CD14-positive monocyte (primary cell): ENCODE data around the gene SPEM1. TPM values are rescaled to one million over a fixed set of nuclear protein-coding genes. Genes with fewer than 3 reads are reported as not detected.
A peak's percentile ranks its signal among the peaks of the same experiment; 100 is the strongest.

Experiments used
- DNase-seq, 3 donors: peaks; one replicate each; pipeline ENCODE4 v3.0.0-alpha.2; 2011 to 2022
- H2AFZ ChIP-seq: 2 replicates; pipeline ENCODE4 v1.6.0; 2012; ENCODE audit warnings: mild to moderate bottlenecking, low read depth, low read length, inconsistent platforms; ENCODE audit not compliant: insufficient read depth, poor library complexity, severe bottlenecking
- H3K27ac ChIP-seq, 2 donors: 1 replicate in 1 of 2; 2 replicates in 1 of 2; pipeline ENCODE4 v1.5.1; 2012 to 2013; ENCODE audit warnings: low read length in 2 of 2, control low read depth in 1 of 2, inconsistent platforms in 1 of 2, low read depth in 1 of 2, mild to moderate bottlenecking in 1 of 2
- H3K27me3 ChIP-seq, 2 donors: one replicate each; pipeline versions ENCODE4 v1.6.0 to v1.6.1; 2011 to 2013; ENCODE audit warnings: low read length in 2 of 2; ENCODE audit not compliant: control insufficient read depth in 2 of 2, insufficient read depth in 2 of 2
- H3K36me3 ChIP-seq, 2 donors: replicated peaks in 1 of 2; 1 replicate in 1 of 2; 2 replicates in 1 of 2; pipeline versions ENCODE4 v1.5.1 to v1.6.1; 2012 to 2013; ENCODE audit warnings: low read length in 2 of 2, control low read depth in 1 of 2, inconsistent platforms in 1 of 2, mild to moderate bottlenecking in 1 of 2; ENCODE audit not compliant: insufficient read depth in 2 of 2, control insufficient read depth in 1 of 2
- H3K4me1 ChIP-seq, 2 donors: 1 replicate in 1 of 2; 2 replicates in 1 of 2; pipeline versions ENCODE4 v1.5.1 to v1.6.1; 2012 to 2013; ENCODE audit warnings: low read length in 2 of 2, control low read depth in 1 of 2, inconsistent platforms in 1 of 2, mild to moderate bottlenecking in 1 of 2, moderate library complexity in 1 of 2; ENCODE audit not compliant: insufficient read depth in 2 of 2, control insufficient read depth in 1 of 2
- H3K4me2 ChIP-seq: replicated peaks from 2 replicates; pipeline ENCODE3; 2012; ENCODE audit warnings: low read length, moderate library complexity, mild to moderate bottlenecking; ENCODE audit not compliant: poor library complexity, severe bottlenecking; ENCODE audit errors: extremely low read depth
- H3K4me3 ChIP-seq, 3 experiments: fragments of 200-600 bp in 1 of 3; sonication (generic) in 1 of 3; replicated peaks in 1 of 3; 1 replicate in 2 of 3; 2 replicates in 1 of 3; pipeline ENCODE4 v1.5.1; 2011 to 2013; ENCODE audit warnings: low read length in 3 of 3, mild to moderate bottlenecking in 3 of 3, control low read depth in 2 of 3, low read depth in 2 of 3, inconsistent platforms in 1 of 3, moderate library complexity in 1 of 3
- H3K79me2 ChIP-seq: 2 replicates; pipeline ENCODE4 v1.6.0; 2012; ENCODE audit warnings: mild to moderate bottlenecking, control low read depth, inconsistent platforms, low read length, moderate library complexity; ENCODE audit not compliant: insufficient read depth
- H3K9ac ChIP-seq: 2 replicates; pipeline ENCODE4 v1.6.0; 2017; ENCODE audit warnings: low read length, mild to moderate bottlenecking; ENCODE audit not compliant: insufficient read depth, poor library complexity, severe bottlenecking
- H3K9me3 ChIP-seq, 2 donors: replicated peaks in 1 of 2; 1 replicate in 1 of 2; 2 replicates in 1 of 2; pipeline versions ENCODE4 v1.5.1 to v1.6.1; 2012 to 2013; ENCODE audit warnings: low read length in 2 of 2, control low read depth in 1 of 2; ENCODE audit not compliant: control insufficient read depth in 1 of 2, insufficient read depth in 1 of 2
- H4K20me1 ChIP-seq: 2 replicates; pipeline ENCODE4 v1.6.0; 2012; ENCODE audit warnings: mild to moderate bottlenecking, low read length, control low read depth, moderate library complexity; ENCODE audit not compliant: insufficient read depth
- H3K27ac Mint-ChIP-seq, 7 donors: one replicate each; pipeline ENCODE4 v1.8.0; 2020; ENCODE audit warnings: mild to moderate bottlenecking in 7 of 7, mixed read lengths in 7 of 7, moderate library complexity in 6 of 7, inconsistent platforms in 2 of 7
- H3K27me3 Mint-ChIP-seq, 3 donors: one replicate each; pipeline ENCODE4 v1.8.0; 2021 to 2022; ENCODE audit warnings: low read depth in 3 of 3, mild to moderate bottlenecking in 3 of 3, mixed read lengths in 3 of 3, moderate library complexity in 3 of 3, inconsistent platforms in 1 of 3
- H3K36me3 Mint-ChIP-seq, 2 donors: one replicate each; pipeline ENCODE4 v1.8.0; 2020; ENCODE audit warnings: mixed read lengths in 2 of 2, inconsistent platforms in 1 of 2, mild to moderate bottlenecking in 1 of 2
- H3K4me1 Mint-ChIP-seq: one replicate; pipeline ENCODE4 v1.8.0; 2020; ENCODE audit warnings: mild to moderate bottlenecking, mixed read lengths
- H3K4me3 Mint-ChIP-seq, 2 donors: one replicate each; pipeline ENCODE4 v1.8.0; 2020; ENCODE audit warnings: mild to moderate bottlenecking in 2 of 2, mixed read lengths in 2 of 2, moderate library complexity in 1 of 2
- H3K9me3 Mint-ChIP-seq, 7 donors: one replicate each; pipeline ENCODE4 v1.8.0; 2020 to 2022; ENCODE audit warnings: mixed read lengths in 7 of 7, mild to moderate bottlenecking in 6 of 7, moderate library complexity in 6 of 7, inconsistent platforms in 2 of 7
- WGBS: methylation state at CpG from one replicate; pipeline ENCODE4 v1.1.5; 2013; ENCODE audit warnings: missing lambda C conversion rate; ENCODE audit not compliant: insufficient coverage; 5-methylcytosine and 5-hydroxymethylcytosine counted together
- intact Hi-C, 2 donors: fragments of 100-400 bp; cut with micrococcal nuclease; formaldehyde crosslinking; loops; one replicate each; pipeline versions ENCODE4 v1.15.0 to v1.15.1; 2023
- polyA plus RNA-seq, 3 donors: library from polyadenylated mRNA; depleted of rRNA in 1 of 3; unstranded in 2 of 3; stranded (reverse) in 1 of 3; fragments of 300-500 nt in 2 of 3; fragments of >200 nt in 1 of 3; fragmentation: Illumina TruSeq in 2 of 3; gene quantifications; 1 replicate in 2 of 3; 2 replicates in 1 of 3; pipeline ENCODE4 v1.2.3, GENCODE V29; 2012 to 2021
- TF ChIP-seq, protein P1 (sequence below): fragments of 200-600 bp; IDR thresholded peaks from one replicate; pipeline ENCODE4 v1.8.0; 2022; ENCODE audit warnings: antibody characterized with exemption, mild to moderate bottlenecking

The SPEM1 gene
- polyA plus RNA-seq, 3 donors, result not detected

DNA sequence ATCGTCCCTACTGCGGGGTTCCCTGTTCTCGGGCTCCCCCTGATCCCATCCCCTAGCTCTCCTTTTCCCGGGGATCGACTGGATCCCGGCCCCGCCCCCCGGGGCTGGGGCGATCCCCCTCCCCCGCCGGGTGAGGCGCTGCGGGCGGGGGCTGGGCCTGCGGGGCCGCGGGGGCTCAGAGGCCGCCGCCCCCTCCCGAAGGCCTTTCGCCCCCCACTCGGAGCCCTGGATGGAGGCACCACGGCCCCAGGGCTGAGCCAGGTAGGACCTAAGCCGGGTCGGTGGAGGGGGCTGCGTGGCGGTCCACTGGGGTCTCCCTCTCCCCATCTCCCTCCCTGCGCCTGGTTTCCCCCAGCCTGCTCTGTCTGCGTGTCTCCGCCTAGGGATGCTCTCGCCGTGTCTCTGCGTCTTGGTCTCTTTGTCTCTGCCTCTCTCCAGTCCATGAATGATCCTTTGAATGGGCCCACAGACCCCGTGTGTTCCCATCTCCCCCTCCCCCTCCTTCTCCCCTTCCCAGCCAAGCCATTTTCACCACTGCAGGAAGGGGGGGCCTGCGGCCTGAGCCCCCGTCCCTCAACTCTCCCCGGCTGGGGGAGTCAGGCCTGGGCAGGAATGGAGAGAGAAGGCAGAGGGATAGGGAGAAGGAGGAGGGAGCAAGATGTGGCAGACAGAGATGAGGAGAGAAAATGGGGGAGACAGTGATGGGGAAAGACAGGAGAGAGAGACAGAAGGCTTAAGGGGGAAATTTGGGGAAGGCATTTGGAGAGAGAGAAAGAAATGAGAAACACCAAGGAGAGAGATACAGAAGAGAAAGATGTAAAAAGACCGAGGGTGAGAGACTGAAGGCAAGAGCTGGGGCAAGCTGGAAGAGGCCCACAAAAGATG, 14.5 kb upstream of the SPEM1 start:
- no peaks in the 10 kb centered on the region for H4K20me1 ChIP-seq
- Mint-ChIP-seq H3K36me3 (peaks cover 5% of the 10 kb centered on the region in 2 donors), H3K27me3 (peaks cover 36 to 49% (median 44%) of the 10 kb centered on the region in 3 donors), H3K4me3 (peak overlapping the region; percentile 78 to 89), H3K27ac (no peak overlapping the region), H3K4me1 (peaks cover 21% of the 10 kb centered on the region), H3K9me3 (peaks cover 0 to 8% (median 3%) of the 10 kb centered on the region in 7 donors)
- peaks cover 13 to 24% of the 10 kb centered on the region in 2 donors for H3K4me1 ChIP-seq
- H3K27me3 ChIP-seq, result peaks cover 4 to 37% of the 10 kb centered on the region in 2 donors
- peak overlapping the region; percentile 90 for H2AFZ ChIP-seq
- DNase-seq, result no peak
- H3K4me3 ChIP-seq, result peak overlapping the region; percentile 57 to 86 (median 59)
- H3K27ac ChIP-seq, result no peak overlapping the region
- peaks cover 3% of the 10 kb centered on the region for H3K79me2 ChIP-seq
- intact Hi-C loops, result loop anchor here in 1 of 2 donors (10.0 kb wide), 1 partner anchor 191 kb away; the partner anchor contains the start of genes ACADVL and DLG4
- 27% methylated on average over 28 of the region's 38 CpGs for WGBS
- H3K36me3 ChIP-seq, result no peaks in the 10 kb centered on the region
- no peaks in the 10 kb centered on the region for H3K9me3 ChIP-seq
- peak overlapping the region; percentile 62 for H3K9ac ChIP-seq
- TF ChIP-seq, protein P1, sequence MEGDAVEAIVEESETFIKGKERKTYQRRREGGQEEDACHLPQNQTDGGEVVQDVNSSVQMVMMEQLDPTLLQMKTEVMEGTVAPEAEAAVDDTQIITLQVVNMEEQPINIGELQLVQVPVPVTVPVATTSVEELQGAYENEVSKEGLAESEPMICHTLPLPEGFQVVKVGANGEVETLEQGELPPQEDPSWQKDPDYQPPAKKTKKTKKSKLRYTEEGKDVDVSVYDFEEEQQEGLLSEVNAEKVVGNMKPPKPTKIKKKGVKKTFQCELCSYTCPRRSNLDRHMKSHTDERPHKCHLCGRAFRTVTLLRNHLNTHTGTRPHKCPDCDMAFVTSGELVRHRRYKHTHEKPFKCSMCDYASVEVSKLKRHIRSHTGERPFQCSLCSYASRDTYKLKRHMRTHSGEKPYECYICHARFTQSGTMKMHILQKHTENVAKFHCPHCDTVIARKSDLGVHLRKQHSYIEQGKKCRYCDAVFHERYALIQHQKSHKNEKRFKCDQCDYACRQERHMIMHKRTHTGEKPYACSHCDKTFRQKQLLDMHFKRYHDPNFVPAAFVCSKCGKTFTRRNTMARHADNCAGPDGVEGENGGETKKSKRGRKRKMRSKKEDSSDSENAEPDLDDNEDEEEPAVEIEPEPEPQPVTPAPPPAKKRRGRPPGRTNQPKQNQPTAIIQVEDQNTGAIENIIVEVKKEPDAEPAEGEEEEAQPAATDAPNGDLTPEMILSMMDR, result no peak
- peak overlapping the region; percentile 92 for H3K4me2 ChIP-seq

DNA sequence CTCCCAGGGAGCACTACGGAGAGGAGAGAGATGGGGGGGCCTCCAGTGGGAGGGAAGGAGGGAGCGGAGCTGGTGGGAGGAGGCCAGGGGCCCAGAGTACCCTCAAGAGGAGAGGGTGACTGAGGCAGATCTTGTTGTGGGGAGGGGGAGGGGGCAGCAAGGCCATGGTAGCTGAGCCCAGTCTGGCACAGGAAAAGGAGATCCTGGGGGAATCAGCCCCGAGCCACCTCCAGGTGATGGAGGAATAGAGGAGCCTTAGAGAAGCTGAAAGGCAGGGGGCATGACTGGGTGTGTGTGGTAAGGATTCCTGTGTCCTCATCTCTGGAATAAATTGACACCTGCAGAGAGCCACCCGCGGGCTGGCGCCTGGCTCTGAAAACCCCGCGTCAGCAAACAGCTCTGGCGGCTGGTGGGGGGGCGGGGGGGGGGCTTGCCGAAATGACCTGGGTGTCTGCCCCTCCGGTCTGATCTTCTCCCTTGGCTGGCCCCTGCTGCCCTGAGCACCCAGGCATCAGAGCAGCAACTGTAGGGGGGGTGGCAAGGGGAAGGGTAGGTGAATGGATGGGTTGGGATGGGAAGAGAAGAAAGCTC, 13.8 kb upstream of the SPEM1 start:
- no peak overlapping the region for H3K4me2 ChIP-seq
- H3K36me3 ChIP-seq, result no peaks in the 10 kb centered on the region
- H3K4me3 ChIP-seq, result no peak overlapping the region
- no peaks in the 10 kb centered on the region for H3K9me3 ChIP-seq
- intact Hi-C loops, result loop anchor here in 1 of 2 donors (10.0 kb wide), 1 partner anchor 192 kb away; the partner anchor contains the start of genes ACADVL and DLG4
- no peak overlapping the region for H2AFZ ChIP-seq
- peaks cover 0 to 8% (median 3%) of the 10 kb centered on the region in 7 donors for H3K9me3 Mint-ChIP-seq
- TF ChIP-seq, protein P1, result no peak
- peaks cover 13 to 24% of the 10 kb centered on the region in 2 donors for H3K4me1 ChIP-seq
- H3K27me3 Mint-ChIP-seq, result peaks cover 36 to 49% (median 44%) of the 10 kb centered on the region in 3 donors
- H3K27ac Mint-ChIP-seq, result no peak overlapping the region
- H3K4me3 Mint-ChIP-seq, result peak overlapping the region; percentile 20 to 85
- 100% methylated on average over 2 of the region's 12 CpGs for WGBS
- H3K27me3 ChIP-seq, result peaks cover 4 to 37% of the 10 kb centered on the region in 2 donors
- H4K20me1 ChIP-seq, result no peaks in the 10 kb centered on the region
- no peak overlapping the region for H3K9ac ChIP-seq
- H3K79me2 ChIP-seq, result peaks cover 3% of the 10 kb centered on the region
- peaks cover 5% of the 10 kb centered on the region in 2 donors for H3K36me3 Mint-ChIP-seq
- DNase-seq, result no peak
- H3K27ac ChIP-seq, result no peak overlapping the region
- H3K4me1 Mint-ChIP-seq, result peaks cover 21% of the 10 kb centered on the region
